NCI-H2081 (cell line): ENCODE results near the gene EIF5.
"Not testable (repeated sequence)": the region's sequence is repeated elsewhere in the genome, so short reads cannot be mapped to it uniquely, and the experiment has no call there.

Source experiments
- DNase-seq, 2 experiments: peaks; one replicate each; lab custom pipeline; 2025; lab: John Stamatoyannopoulos, UW

Gene EIF5

DNA sequence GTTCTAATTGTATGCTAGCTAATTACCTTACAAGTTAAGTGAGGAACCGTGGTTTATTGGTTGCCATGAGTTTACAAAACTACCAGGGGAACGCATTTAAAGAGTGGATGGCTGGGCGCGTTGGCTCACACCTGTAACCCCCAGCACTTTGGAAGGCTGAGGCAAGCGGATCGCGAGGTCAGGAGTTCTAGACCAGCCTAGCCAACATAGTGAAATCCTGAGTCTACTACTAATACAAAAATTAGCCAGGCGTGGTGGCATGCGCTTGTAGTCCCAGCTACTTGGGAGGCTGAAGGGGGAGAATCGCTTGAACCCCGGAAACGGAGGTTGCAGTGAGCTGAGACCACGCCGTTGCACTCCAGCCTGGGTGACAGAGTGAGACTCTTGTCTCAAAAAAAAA, 2.2 kb downstream of the EIF5 start:
- DNase-seq: no peak

DNA sequence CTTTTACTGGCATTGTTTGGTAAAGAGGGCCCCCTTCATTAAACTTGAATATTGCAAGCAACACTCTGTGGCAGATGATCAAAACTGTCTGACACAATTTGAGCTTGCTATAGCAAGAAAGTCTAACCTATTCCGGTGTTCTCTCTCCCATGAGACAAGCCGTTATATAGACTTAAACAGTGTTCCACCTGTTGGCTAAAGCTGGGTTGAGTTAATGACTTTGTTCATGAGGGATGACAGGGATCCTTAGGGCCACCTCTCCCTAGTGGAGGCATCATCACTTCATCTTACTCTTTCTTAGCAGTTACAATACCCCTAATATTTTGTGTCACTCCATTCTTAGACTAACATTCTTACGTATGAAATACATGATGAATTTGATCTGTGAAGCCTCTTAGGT, 3.8 kb downstream of the EIF5 start:
- no peak for DNase-seq

DNA sequence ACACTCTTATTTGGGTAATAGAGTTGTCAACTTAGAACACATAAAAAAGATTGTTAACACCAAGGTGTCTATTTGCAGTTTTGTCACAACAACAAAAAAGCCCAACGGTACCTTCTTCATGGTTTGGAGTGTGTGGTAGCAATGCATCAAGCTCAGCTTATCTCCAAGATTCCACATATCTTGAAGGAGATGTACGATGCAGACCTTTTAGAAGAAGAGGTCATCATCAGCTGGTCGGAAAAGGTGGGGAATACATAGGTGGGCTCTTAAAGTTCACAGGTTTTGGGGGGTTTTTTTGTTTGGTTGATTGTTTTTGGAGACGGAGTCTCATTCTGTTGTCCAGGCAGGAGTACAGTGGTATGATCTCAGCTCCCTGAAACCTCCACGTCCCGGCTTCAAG, 5.5 kb downstream of the EIF5 start:
- DNase-seq: no peak

GRCh38 chr14:103340480-103341212, 6.6 kb downstream of the EIF5 start:
- DNase-seq: no peak

GRCh38 chr14:103341250-103342129, 7.5 kb downstream of the EIF5 start:
- DNase-seq: no peak

DNA sequence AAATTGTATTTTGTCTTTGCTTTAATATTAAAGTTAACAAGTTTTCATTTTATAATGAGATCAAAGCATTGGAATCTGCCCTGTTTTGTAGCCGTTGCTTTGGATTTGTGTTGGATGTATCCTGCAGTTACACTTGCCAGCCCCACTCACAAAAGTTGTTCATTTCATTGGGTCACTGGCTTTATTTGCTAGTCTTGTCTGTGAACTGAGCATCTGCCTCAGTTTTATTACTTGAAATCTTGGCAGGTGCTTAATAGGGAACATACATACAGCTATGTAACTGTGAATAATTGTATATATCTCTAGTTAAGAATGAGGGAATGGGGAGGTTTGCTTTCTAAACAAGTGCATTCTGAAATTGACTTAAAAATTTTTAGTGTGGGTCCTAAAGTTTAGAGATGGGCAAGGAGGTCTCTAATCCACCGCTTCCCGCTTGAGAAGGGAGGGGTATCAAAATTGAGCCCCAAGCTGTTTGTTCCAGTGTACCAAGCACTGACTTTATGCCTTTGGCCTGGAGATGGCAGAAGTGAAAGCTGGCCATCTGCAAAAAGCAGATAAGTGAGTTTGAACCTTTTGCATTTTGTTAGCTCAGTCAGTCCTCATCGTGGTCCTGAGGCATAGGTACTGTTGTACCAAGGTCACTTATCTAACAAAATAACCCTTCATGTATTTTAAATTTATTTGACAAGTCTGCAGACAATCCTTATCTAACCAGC, 9.3 kb downstream of the EIF5 start:
- DNase-seq: no peak

DNA sequence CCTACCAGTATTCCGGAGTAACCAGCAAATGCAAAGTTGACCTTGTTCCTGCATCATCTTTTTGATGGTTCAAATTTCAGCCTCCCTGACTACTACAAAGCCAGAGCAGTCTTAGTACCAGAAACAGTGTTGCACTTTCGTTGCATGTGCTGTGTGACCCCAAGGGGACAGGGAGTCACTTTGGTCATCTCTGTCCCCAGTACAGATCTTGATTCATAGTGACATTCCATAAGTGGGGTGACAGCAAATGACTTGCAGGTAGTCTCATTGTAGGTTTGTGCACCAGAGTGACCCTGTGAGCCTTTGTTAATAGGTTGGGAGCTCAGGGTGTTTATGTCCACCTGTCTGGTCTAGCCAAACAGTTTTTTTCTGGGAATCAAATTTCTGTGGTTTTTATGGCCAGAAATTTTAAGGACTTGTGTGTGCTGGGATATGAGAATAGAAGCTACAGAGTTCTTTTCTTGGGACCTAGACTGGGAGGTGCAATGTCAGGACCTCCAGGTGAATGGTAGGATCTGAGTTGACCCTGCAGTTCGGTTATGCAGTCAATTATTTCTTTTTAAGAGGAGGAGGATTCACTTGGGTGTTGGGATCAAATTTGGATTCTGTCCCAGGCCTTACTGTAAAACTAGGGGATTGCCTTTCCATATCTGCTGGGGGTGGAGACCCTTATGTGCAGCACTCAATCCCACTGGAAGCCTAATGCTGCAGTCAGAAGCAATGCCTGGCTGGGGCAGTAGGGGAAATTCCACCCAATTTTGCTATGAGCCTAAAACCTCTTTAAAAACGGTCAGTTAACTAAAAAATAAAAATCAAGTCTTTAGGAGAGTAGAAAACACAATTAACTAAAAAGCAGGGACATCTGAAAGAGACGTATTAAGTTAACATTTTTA, 10.1 kb downstream of the EIF5 start:
- DNase-seq: no peak

GRCh38 chr14:103346286-103346685, 12.2 kb downstream of the EIF5 start:
- no peak for DNase-seq

DNA sequence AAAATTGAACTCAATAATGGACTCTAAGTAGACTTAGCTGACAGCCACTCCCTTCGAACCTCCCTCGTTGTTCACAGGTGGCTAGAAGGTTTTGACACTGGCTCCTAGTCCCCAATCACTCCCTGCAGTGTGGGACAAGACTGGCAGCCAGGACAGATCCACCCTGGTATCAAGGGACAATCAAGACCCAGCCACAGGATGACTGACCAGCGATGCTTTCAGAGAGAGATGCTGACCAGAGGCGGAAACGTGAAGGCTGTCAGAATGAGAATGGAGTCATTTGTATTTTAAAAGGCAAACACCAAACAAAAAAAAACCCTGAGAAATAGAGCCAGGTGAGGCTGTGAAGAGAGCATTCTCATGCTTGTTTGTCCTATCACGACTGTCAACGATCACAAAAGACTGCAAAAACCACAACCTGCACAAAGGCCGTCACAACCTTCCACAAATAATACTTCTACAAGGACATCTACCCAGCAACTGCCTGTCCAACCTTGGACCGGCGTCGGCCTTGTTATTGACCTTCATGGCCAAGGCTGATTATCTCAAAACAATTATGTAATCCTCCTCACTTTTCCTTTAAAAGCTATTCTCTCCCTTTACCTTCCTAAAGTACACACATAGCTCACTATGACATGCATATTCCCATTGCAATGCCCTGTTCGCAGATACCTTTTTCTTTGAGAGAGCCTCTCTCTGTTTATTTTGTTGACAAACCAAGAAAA, 13.2 kb downstream of the EIF5 start:
- DNase-seq: no peak

- DNase-seq: no peak
These were observed 14.1 kb downstream of the EIF5 start for GRCh38 chr14:103348154-103348553.

- DNase-seq: no peak
These were observed 15.9 kb downstream of the EIF5 start for GRCh38 chr14:103349982-103350381.

DNA sequence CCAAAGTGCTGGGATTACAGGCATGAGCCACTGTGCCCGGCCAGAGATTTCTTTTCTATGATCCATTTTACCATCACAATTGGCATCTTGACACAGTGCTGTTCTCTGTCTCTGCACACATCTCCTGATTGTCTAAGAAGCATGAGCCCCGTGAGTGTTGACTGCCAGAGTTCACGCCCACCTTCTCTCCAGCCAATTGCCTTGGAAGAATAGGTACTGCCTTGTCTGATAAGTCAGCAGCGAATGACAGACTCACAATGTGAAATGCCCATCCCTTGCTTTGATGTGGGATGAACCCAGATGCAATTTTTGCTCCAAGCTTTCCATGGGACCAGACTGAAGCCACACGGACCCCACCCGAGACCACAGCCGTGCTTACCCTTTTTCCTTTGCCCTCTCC, 19.3 kb downstream of the EIF5 start:
- no peak for DNase-seq

DNA sequence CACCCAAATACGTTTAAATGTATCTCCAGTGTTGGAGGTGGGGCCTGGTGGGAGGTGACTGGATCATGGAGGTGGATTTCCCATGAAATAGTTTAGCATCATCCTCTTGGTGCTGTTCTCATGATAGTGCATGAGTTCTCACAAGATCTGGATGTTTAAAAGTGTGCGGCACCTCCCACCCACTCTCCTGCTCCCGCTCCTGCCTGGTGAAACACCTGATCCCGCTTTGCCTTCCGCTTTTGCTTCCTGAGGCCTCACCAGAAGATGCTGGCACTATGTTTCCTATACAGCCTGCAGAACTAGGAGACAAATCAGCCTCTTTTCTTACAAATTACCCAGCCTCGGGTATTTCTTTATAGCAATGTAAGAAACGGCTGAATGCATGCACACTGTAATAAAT, 20.1 kb downstream of the EIF5 start:
- no peak for DNase-seq

- no peak for DNase-seq
These were observed 22.1 kb downstream of the EIF5 start for GRCh38 chr14:103356024-103356682.

DNA sequence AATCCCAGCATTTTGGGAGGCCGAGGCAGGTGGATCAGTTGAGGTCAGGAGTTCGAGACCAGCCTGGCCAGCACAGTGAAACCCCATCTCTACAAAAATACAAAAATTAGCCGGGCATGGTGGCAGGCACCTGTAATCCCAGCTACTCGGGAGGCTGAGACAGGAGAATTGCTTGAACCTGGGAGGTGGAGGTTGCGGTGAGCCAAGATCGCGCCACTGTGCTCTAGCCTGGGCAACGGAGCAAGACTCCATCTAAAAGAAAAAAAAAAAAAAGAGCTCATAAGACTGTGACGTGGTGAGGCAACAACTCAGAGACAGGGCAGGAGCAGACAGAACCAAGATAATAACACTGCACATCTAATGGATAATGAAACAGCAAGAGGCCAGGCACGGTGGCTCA, 23.5 kb downstream of the EIF5 start:
- DNase-seq: not testable (repeated sequence)

GRCh38 chr14:103360548-103360947, 26.5 kb downstream of the EIF5 start:
- no peak for DNase-seq

DNA sequence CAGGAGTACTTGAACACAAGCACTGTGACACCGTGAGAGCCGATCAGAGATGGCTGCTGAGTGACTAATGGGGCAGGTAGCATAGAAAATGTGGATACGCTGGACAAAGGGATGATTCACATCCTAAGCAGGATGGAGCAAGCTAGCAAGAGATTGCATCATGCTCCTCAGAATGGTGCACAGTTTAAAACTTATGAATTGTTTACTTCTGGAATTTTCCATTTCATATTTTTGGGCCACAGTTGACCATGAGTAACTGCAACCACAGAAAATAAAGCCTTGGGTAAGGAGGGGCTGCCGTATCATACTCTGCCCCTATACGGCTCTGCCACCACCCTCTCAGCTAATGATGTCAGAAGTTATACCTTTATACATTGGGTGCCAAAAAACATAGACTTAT, 27.8 kb downstream of the EIF5 start:
- no peak for DNase-seq

DNA sequence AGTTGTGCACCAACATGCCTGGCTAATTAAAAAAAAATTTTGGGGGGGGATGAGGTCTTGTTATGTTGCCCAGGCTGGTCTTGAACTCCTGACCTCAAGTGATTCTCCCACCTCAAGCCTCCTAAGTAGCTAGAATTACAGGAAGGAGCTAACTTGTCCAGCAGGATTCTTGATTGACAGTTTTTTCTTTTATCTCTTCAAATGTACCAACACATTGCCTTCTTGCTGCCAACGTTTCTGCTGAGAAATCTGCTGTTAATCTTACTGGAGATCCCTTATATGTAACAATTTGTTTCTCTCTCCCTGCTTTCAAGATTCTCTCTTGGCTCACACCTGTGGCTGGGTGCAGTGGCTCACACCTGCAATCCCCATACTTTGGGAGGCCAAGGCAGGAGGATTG, 28.7 kb downstream of the EIF5 start:
- DNase-seq: no peak

GRCh38 chr14:103366741-103367140, 32.7 kb downstream of the EIF5 start:
- DNase-seq: no peak

- no peak for DNase-seq
These were observed 34.0 kb downstream of the EIF5 start for GRCh38 chr14:103367995-103368394.

GRCh38 chr14:103370087-103370486, 36.0 kb downstream of the EIF5 start:
- no peak for DNase-seq
